ENCODE data around the gene VPS8.
A peak's percentile ranks its signal among the peaks of the same experiment; 100 is the strongest.
"Not testable (repeated sequence)": the region's sequence is repeated elsewhere in the genome, so short reads cannot be mapped to it uniquely, and the experiment has no call there.

The VPS8 gene

DNA sequence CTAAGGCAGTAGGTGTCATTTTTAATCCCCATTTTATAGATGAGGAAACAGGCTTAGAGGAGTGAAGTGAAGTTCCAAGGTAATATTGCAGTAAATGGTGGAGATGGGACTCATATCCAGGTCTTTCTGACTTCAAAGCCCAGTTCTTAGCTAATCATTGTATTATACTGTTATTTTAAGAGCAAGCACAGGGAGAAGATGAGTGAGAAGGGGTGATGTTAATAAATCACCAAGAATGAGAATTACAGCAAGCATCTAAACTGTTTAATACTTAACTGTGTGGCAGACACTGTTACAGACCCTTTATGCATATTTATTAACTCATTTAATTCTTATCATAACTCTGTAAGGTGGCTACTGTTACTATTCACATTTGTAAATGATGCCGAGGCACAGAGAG lies 61.2 kb downstream of the VPS8 start:
- no peak for DNase-seq

GRCh38 chr3:184874709-184875644 lies 63.0 kb downstream of the VPS8 start:
- DNase-seq, result peak; percentile 33

DNA sequence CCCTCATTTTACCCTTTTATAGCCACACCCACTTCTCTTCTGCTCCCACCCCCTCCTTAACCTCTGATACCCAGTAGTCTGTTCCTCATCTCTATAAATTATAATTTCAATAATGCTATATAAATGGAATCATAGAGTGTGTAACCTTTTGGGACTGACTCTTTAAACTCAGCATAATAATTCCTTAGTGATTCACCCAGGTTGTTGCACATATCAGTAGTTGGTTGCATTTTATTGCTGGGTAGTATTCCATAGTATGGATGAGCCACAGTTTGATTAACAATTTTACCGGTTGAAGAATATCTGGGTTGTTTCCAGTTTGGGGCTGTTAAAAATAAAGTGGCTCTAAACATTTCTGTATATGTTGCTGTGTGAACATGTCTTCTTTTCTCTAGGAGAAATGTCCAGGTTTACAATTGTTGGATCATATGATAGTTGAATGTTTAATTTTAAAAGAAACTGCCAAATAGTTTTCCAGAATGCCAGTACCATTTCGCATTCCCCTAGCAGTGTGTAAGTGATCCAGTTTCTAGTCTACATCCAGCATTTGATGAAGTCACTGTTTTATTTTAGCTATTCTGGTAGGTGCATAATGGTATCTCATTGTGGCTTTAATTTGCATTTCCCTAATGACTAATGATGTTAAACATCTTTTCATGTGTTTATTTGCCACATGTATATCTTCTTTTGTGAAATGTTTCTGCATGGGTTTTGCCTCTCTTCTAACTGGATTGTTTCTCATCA lies 68.5 kb downstream of the VPS8 start:
- no peak for DNase-seq

GRCh38 chr3:184884359-184885017 lies 72.5 kb downstream of the VPS8 start:
- no peak for DNase-seq

DNA sequence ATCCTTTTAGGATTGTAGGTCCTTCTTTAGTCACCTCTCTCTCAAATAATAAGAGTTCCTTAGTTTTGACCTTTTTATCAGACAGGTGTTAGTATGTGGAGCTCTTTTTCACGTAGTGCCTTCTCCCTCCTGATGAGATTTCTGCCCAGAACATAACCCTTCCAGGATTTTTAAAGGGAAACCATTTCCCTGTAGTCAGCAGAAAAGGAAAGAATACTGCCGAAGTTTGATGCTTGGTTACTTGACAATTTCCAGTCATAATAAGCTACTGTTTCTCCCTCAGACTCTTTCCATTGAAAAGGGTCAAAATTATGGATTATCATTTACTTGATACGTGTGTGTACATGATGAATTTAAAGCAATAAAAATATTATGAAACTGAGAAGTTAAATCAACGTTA lies 73.1 kb downstream of the VPS8 start:
- DNase-seq, result no peak

DNA sequence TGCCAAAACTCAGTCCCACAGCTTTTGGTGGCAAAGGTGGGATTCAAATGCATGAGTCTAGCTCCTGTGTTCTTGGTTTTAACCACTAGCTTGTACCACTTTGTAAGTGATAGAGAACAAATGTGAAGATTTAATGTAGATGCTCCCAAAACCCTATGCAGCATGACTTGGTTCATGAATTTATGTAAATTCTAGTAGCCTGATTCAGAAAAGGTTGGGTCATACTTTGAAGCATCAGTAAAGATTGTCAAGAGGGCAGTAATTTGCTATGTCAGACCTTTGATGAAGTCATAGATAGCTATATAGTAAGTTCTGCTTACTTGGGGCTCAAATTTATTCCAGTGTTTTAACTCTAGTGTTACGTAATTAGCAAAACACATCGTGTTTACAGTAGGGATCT lies 75.6 kb downstream of the VPS8 start:
- no peak for DNase-seq

- DNase-seq, result no peak
Observed at GRCh38 chr3:184889312-184889904, 77.4 kb downstream of the VPS8 start.

GRCh38 chr3:184894051-184894450 lies 82.1 kb downstream of the VPS8 start:
- DNase-seq, result no peak

GRCh38 chr3:184895350-184895749 lies 83.4 kb downstream of the VPS8 start:
- no peak for DNase-seq

DNA sequence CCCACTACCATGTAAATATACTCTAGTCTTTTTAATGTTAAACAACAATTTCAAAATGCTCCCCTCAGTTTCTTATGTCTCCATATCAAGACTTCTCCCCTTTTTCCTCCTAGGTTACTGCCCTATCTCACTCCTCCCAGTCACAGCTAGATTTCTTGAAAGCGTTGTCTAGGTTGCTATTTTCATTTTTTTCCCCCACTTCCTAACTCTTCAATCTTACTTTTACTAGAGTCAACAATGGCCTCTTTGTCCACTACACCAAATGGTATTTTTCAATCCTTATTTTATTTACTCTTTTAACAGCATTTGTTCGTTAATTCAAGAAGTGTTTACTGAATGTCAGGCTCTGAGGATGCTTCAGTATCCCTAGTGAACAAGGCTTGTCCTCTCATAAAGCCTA lies 84.4 kb downstream of the VPS8 start:
- DNase-seq, result no peak

GRCh38 chr3:184899953-184900595 lies 88.1 kb downstream of the VPS8 start:
- DNase-seq, result no peak

DNA sequence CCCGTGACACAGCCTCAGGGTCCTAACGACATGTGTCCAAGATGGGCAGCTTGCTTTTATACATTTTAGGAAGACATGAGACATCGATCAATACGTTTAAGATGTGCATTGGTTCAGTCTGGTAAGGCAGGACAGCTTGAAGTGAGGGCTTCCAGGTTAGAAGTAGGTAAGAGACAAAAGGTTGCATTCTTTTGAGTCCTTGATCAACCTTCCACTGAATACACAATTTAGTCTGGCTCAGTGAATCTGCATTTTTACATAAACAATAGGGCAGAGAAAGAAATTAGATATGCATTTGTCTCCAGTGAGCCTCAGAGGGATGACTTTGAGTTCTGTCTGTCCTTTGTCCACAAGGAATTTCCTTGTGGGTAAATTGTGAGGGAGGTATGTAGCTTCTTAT lies 95.1 kb downstream of the VPS8 start:
- DNase-seq, result not testable (repeated sequence)

GRCh38 chr3:184907681-184908649 lies 96.0 kb downstream of the VPS8 start:
- DNase-seq, result no peak

GRCh38 chr3:184908859-184909258 lies 96.9 kb downstream of the VPS8 start:
- no peak for DNase-seq

DNA sequence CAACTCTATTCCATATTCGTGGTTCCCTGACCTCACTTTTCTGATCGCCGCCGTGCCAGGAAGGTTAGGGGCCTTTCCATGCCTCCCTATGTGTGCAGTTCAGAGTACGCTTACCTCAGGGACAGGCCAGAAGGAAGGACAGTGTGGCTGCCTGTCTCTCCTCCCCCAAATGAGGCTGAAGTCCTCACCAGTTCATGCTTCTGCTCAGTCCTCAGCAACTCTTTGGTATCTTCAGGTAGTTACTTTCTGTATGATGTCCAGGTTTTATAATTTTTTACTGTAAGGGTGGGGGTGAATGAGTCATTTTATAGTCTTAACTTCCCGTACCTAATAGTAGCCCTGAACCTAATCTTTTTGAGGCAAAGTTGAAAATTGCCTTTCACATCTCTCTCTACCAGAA lies 98.7 kb downstream of the VPS8 start:
- DNase-seq, result no peak

- DNase-seq, result no peak
Observed at GRCh38 chr3:184911570-184911969, 99.6 kb downstream of the VPS8 start.

- no peak for DNase-seq
Observed at GRCh38 chr3:184912163-184912562, 100.2 kb downstream of the VPS8 start.

- no peak for DNase-seq
Observed at GRCh38 chr3:184914628-184915027, 102.7 kb downstream of the VPS8 start.

DNA sequence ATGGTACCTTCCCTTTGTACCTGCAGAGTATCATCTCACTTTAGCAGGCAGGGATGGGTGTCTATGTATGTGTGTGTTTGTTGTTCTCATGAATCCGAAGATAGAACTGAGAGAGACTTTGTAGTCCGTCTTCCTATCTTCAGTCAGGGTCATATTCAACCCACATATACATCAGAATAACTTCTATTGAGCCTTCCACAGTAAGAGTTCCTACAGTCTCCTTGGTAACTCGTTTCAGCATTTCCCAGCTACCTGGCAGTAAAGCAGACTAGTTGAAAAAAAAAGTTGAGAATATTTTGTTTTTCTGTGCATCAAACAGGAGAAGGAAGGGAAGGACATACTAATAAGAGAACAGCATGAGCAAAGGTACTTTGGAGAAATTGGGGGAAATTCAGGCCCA lies 106.8 kb downstream of the VPS8 start:
- no peak for DNase-seq

- no peak for DNase-seq
Observed at GRCh38 chr3:184919651-184920050, 107.7 kb downstream of the VPS8 start.

DNA sequence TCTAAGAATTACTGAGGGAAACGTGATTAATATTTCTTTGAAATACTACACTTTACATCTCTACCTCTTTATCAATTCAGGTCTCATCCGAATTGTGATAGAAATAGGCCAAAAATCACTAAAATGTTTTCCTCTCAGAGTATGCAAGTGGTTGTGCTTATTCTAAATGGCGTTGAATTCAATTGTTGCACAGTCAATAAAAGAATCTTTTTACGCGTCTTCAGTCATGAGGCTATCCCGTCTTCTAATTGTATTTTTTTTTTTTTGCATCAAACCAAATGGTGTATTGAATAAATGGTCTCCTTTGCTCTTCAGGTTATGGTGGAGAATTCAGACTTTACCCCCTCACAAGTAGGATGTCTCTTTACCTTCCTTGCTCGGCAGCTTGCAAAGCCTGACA lies 112.6 kb downstream of the VPS8 start:
- no peak for DNase-seq
